Esophagus squamous epithelium (tissue), 4 donors: ENCODE data around the gene BCL2L1.

ENCODE experiments used
- POLR2A ChIP-seq, 4 donors: fragments of 450-650 bp; IDR thresholded peaks; one replicate each; pipeline ENCODE4 v1.6.1; 2017; ENCODE audit warnings: antibody characterized with exemption in 4 of 4, mild to moderate bottlenecking in 4 of 4, moderate library complexity in 3 of 4
- TF ChIP-seq, protein P1 (sequence below), 6 experiments: fragments of 450-650 bp in 4 of 6; fragments of 200-600 bp in 2 of 6; sonication (generic) in 2 of 6; IDR thresholded peaks; one replicate each; pipeline ENCODE4 v1.5.1; 2016 to 2019; ENCODE audit warnings: antibody characterized with exemption in 6 of 6, mild to moderate bottlenecking in 4 of 6, moderate library complexity in 4 of 6

DNA sequence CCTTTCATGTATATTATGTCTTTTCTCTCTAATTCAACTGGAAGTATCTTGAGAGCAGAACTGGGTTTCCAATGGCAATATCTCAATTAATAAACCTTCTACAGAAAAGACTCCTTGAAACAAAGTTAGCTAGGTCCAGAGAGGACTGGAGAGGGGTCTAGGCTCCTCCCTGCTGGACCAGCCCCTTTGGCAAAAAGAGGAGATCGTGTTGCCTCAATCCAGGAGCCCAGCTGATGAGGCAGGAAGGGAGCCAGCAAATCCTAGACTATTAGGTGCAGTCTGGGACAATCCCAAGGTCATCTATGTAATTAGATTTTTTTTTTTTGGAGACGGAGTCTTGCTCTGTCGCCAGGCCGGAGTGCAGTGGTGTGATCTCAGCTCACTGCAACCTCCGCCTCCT is 21.9 kb downstream of the BCL2L1 start:
- TF ChIP-seq, protein P1, sequence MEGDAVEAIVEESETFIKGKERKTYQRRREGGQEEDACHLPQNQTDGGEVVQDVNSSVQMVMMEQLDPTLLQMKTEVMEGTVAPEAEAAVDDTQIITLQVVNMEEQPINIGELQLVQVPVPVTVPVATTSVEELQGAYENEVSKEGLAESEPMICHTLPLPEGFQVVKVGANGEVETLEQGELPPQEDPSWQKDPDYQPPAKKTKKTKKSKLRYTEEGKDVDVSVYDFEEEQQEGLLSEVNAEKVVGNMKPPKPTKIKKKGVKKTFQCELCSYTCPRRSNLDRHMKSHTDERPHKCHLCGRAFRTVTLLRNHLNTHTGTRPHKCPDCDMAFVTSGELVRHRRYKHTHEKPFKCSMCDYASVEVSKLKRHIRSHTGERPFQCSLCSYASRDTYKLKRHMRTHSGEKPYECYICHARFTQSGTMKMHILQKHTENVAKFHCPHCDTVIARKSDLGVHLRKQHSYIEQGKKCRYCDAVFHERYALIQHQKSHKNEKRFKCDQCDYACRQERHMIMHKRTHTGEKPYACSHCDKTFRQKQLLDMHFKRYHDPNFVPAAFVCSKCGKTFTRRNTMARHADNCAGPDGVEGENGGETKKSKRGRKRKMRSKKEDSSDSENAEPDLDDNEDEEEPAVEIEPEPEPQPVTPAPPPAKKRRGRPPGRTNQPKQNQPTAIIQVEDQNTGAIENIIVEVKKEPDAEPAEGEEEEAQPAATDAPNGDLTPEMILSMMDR (IDR thresholded peaks at IDR 0.05): no peak
- no peak for TF ChIP-seq POLR2A (IDR thresholded peaks at IDR 0.05)
